Left cardiac atrium (tissue), 2 donors: ENCODE data around the gene ANKH. TPM values are rescaled to one million over a fixed set of nuclear protein-coding genes. Genes with fewer than 3 reads are reported as not detected.

ENCODE experiments used
- microRNA-seq, 2 donors: library from miRNA; unstranded; fragments of <30 nt; microRNA quantifications; one replicate each; pipeline ENCODE4 v1.2.0, GENCODE V29; 2020
- total RNA-seq, 2 donors: library from RNA; stranded (reverse); fragmentation: NEBNext Ultra II Directional; extraction: Animal tissue kit (Norgen Biotek cat#: 25700); gene quantifications; one replicate each; pipeline ENCODE4 v1.2.1, GENCODE V29; 2021
- donor health status: DM: no; HTN: yes; CAD: no; lungs with severe emphysema.
- donor health status: DM: yes; HTN: yes; CAD: no.

The ANKH gene
- total RNA-seq, 2 donors from 2014 or later: 113 to 138 TPM

Small RNA genes lying within 50 kb of the gene (microRNA-seq; reads per million reads assigned to microRNA genes)
- gene MIR4637: 0 reads per million in 2 donors

Other genes with a start within 250 kb of the ANKH start
- 10 to 100 TPM; 20.1 to 22.2 TPM for gene OTULIN, start 207.1 kb downstream of the ANKH start, total RNA-seq